Non-pigmented ciliary epithelial cell (primary cell): Measurements from ENCODE around the gene ABCC4.
"Not testable (repeated sequence)": the region's sequence is repeated elsewhere in the genome, so short reads cannot be mapped to it uniquely, and the experiment has no call there.

Experiments
- DNase-seq: peaks from one replicate; pipeline ENCODE4 v3.0.0-alpha.2; 2010; ENCODE audit warnings: low read depth

ABCC4 gene

GRCh38 chr13:95195146-95195545 lies 106.1 kb downstream of the ABCC4 start:
- no peak for DNase-seq

- no peak for DNase-seq
Measured at GRCh38 chr13:95193509-95194230, 107.6 kb downstream of the ABCC4 start.

- DNase-seq, result no peak
Measured at GRCh38 chr13:95192998-95193397, 108.3 kb downstream of the ABCC4 start.

GRCh38 chr13:95192564-95192945 lies 108.7 kb downstream of the ABCC4 start:
- DNase-seq, result not testable (repeated sequence)

- DNase-seq, result peak; percentile 13
Measured at GRCh38 chr13:95191821-95192563, 109.3 kb downstream of the ABCC4 start.

- no peak for DNase-seq
Measured at GRCh38 chr13:95188128-95188527, 113.1 kb downstream of the ABCC4 start.

- DNase-seq, result no peak
Measured at GRCh38 chr13:95185851-95186250, 115.4 kb downstream of the ABCC4 start.

- DNase-seq, result no peak
Measured at GRCh38 chr13:95185311-95185710, 115.9 kb downstream of the ABCC4 start.

- no peak for DNase-seq
Measured at GRCh38 chr13:95184317-95184716, 116.9 kb downstream of the ABCC4 start.

GRCh38 chr13:95182570-95183265 lies 118.5 kb downstream of the ABCC4 start:
- DNase-seq, result no peak

- DNase-seq, result no peak
Measured at GRCh38 chr13:95181586-95181985, 119.7 kb downstream of the ABCC4 start.

GRCh38 chr13:95180513-95181245 lies 120.6 kb downstream of the ABCC4 start:
- DNase-seq, result no peak

- peak; percentile 32 for DNase-seq
Measured at GRCh38 chr13:95176611-95177259, 124.5 kb downstream of the ABCC4 start.

GRCh38 chr13:95174517-95174916 lies 126.7 kb downstream of the ABCC4 start:
- no peak for DNase-seq

- DNase-seq, result no peak
Measured at GRCh38 chr13:95168191-95168590, 133.1 kb downstream of the ABCC4 start.

- not testable (repeated sequence) for DNase-seq
Measured at GRCh38 chr13:95167003-95167402, 134.2 kb downstream of the ABCC4 start.

GRCh38 chr13:95164830-95165229 lies 136.4 kb downstream of the ABCC4 start:
- DNase-seq, result no peak

GRCh38 chr13:95160112-95160906 lies 140.9 kb downstream of the ABCC4 start:
- no peak for DNase-seq

GRCh38 chr13:95159458-95159857 lies 141.8 kb downstream of the ABCC4 start:
- DNase-seq, result no peak

- DNase-seq, result no peak
Measured at GRCh38 chr13:95156208-95156607, 145.0 kb downstream of the ABCC4 start.

- DNase-seq, result no peak
Measured at GRCh38 chr13:95155504-95155903, 145.7 kb downstream of the ABCC4 start.
